Prostate gland (tissue), 2 donors: ENCODE data around the gene CCDC97.

Experiments used
- POLR2A ChIP-seq: fragments of 450-650 bp; IDR thresholded peaks from one replicate; pipeline ENCODE4 v1.6.1; 2016; ENCODE audit warnings: antibody characterized with exemption, mild to moderate bottlenecking
- POLR2AphosphoS5 ChIP-seq: sonication (generic); formaldehyde crosslinking; IDR thresholded peaks from one replicate; pipeline ENCODE4 v1.6.1; 2017; ENCODE audit warnings: antibody characterized with exemption
- TF ChIP-seq, protein P1 (sequence below), 4 experiments: fragments of 200-600 bp in 2 of 4; fragments of 450-650 bp in 2 of 4; sonication (generic) in 2 of 4; IDR thresholded peaks; 1 replicate in 3 of 4; 2 replicates in 1 of 4; pipeline ENCODE4 v1.5.1; 2016 to 2019; ENCODE audit warnings: antibody characterized with exemption in 4 of 4, mild to moderate bottlenecking in 2 of 4, moderate library complexity in 2 of 4

DNA sequence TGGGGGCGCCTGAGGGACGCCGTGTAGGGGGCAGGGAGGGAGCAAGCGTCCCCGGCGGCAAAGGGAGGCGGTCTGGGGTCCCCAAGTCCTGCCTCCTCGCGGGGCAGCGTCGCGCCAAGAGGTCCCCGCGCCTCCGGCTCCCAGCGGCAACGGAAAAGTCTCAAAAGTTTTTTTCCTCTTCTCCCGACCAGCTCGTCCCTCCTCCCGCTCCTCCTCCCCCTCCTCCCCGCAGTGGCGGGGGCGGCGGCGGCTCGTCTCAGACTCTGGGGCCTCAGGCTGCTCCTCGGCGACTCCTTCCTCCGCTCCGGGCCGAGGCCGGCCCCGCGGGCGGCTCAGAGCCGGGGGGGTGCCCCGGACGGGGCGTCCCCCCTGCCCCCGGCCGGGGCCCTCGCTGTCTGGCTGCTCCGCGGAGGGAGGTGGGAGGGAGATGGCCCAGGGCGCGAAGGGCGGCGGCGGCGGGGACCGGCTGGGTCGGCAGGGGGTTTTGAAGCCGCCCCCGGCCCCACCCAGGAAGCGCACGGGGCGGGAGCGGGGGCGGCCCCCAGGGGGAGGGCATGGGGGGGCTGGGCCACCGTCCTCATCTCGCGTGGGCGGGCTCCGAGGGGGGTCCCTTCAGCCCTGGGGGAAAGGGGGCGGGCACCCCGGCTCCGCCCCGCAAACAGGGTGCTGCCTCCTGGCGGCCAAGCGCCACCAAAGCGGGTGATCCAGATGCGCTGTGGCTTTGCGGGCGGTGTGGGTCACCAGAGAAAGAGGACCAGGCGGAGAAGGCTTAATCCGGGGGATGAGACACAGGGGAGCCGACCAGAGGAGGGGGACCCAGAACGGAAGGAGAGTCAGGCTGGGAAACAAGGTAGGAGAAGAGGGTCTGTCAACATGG lies 43.7 kb downstream of the CCDC97 start, which contains the start of gene TGFB1:
- TF ChIP-seq, protein P1, sequence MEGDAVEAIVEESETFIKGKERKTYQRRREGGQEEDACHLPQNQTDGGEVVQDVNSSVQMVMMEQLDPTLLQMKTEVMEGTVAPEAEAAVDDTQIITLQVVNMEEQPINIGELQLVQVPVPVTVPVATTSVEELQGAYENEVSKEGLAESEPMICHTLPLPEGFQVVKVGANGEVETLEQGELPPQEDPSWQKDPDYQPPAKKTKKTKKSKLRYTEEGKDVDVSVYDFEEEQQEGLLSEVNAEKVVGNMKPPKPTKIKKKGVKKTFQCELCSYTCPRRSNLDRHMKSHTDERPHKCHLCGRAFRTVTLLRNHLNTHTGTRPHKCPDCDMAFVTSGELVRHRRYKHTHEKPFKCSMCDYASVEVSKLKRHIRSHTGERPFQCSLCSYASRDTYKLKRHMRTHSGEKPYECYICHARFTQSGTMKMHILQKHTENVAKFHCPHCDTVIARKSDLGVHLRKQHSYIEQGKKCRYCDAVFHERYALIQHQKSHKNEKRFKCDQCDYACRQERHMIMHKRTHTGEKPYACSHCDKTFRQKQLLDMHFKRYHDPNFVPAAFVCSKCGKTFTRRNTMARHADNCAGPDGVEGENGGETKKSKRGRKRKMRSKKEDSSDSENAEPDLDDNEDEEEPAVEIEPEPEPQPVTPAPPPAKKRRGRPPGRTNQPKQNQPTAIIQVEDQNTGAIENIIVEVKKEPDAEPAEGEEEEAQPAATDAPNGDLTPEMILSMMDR (IDR thresholded peaks at IDR 0.05), result peak; percentile 81 to 91 (median 84)
- TF ChIP-seq POLR2A (peak; percentile 57), POLR2AphosphoS5 (peak; percentile 48)
